OCI-LY7 (cell line): ENCODE measurements around the gene MYO18B.

ENCODE experiments used
- EZH2phosphoT487 ChIP-seq: fragments of 200-600 bp; sonication (generic); IDR thresholded peaks from 2 replicates; pipeline ENCODE4 v1.6.1; 2018; ENCODE audit warnings: low read depth, borderline replicate concordance, mild to moderate bottlenecking, mixed run types, antibody characterized with exemption, low read length, moderate library complexity, mixed read lengths
- TF ChIP-seq, protein P1 (sequence below): fragments of 200-600 bp; sonication (generic); conservative IDR thresholded peaks from 2 replicates; pipeline ENCODE4 v1.5.1; 2014; ENCODE audit warnings: mild to moderate bottlenecking, antibody characterized with exemption, low read length, moderate library complexity, mixed read lengths

DNA sequence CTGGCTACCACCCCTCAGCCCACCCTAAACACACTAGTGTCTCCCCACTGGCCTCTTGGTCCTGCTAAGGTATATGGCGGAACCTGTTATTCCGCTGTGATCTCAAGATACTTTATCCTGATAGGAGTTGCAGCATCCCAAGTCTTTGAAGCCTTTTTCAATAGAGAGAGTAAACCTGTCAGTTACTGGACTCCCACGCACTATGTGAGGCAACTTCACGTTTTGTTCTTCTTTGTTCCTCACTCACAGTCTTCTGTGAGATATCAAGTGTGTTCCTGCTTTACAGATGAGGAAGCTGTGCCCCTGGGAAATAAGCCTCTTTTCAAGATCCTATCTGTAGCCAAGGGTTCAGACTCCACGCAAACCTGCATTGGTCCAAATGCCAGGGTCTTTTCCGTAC lies 127.8 kb downstream of the MYO18B start:
- TF ChIP-seq, protein P1, sequence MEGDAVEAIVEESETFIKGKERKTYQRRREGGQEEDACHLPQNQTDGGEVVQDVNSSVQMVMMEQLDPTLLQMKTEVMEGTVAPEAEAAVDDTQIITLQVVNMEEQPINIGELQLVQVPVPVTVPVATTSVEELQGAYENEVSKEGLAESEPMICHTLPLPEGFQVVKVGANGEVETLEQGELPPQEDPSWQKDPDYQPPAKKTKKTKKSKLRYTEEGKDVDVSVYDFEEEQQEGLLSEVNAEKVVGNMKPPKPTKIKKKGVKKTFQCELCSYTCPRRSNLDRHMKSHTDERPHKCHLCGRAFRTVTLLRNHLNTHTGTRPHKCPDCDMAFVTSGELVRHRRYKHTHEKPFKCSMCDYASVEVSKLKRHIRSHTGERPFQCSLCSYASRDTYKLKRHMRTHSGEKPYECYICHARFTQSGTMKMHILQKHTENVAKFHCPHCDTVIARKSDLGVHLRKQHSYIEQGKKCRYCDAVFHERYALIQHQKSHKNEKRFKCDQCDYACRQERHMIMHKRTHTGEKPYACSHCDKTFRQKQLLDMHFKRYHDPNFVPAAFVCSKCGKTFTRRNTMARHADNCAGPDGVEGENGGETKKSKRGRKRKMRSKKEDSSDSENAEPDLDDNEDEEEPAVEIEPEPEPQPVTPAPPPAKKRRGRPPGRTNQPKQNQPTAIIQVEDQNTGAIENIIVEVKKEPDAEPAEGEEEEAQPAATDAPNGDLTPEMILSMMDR: no peak
- TF ChIP-seq EZH2phosphoT487: no peak
